OCI-LY7 (cell line): ENCODE data around the gene ZFP90.

Experiments used
- CTCF ChIP-seq: fragments of 200-600 bp; sonication (generic); conservative IDR thresholded peaks from 2 replicates; pipeline ENCODE4 v1.5.1; 2014; ENCODE audit warnings: mild to moderate bottlenecking, antibody characterized with exemption, low read length, moderate library complexity, mixed read lengths
- EZH2phosphoT487 ChIP-seq: fragments of 200-600 bp; sonication (generic); IDR thresholded peaks from 2 replicates; pipeline ENCODE4 v1.6.1; 2018; ENCODE audit warnings: low read depth, borderline replicate concordance, mild to moderate bottlenecking, mixed run types, antibody characterized with exemption, low read length, moderate library complexity, mixed read lengths

- TF ChIP-seq CTCF (no peak), EZH2phosphoT487 (no peak)
Measured at GRCh38 chr16:68528233-68528632, 10.9 kb upstream of the ZFP90 start.
